T-helper 2 cell treated with Interferon-gamma antibody and Interleukin-4, amounts not matched to agents 100 ng/mL and 5 ng/mL, for 36 hours (primary cell): Measurements from ENCODE around the gene ANKHD1. TPM values are rescaled to one million over a fixed set of nuclear protein-coding genes. Genes with fewer than 3 reads are reported as not detected.

Experiments
- intact Hi-C: fragments of 100-400 bp; cut with micrococcal nuclease; formaldehyde crosslinking; loops from one replicate; pipeline ENCODE4 v1.15.1; 2023
- total RNA-seq: library from RNA; stranded (reverse); gene quantifications from 2 replicates; pipeline ENCODE4 v1.2.3, GENCODE V29; 2022

Gene ANKHD1
- total RNA-seq, 1 donor from 2014 or later, result 128 TPM

- intact Hi-C loops, result no loop called here
Measured at GRCh38 chr5:140524003-140524402, 122.4 kb downstream of the ANKHD1 start.

- intact Hi-C loops, result no loop called here
Measured at GRCh38 chr5:140540227-140540626, 138.6 kb downstream of the ANKHD1 start.

DNA sequence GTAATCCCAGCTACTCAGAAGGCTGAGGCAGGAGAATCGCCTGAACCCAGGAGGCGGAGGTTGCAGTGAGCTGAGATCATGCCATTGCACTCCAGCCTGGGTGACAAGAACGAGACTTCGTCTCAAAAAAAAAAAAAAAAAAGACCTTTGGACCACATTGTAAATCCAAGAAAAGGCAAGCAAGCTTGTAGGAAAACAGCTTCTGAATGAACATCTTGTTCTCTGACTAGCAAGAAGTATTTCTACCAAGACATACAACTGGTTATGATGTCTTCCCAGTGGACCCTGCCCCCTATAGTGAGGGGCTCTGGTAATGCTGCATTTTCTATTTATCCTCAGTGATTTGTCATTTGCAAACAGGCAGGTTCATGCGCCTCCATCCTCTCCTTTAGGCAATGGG, 141.3 kb downstream of the ANKHD1 start:
- intact Hi-C loops, result no loop called here

DNA sequence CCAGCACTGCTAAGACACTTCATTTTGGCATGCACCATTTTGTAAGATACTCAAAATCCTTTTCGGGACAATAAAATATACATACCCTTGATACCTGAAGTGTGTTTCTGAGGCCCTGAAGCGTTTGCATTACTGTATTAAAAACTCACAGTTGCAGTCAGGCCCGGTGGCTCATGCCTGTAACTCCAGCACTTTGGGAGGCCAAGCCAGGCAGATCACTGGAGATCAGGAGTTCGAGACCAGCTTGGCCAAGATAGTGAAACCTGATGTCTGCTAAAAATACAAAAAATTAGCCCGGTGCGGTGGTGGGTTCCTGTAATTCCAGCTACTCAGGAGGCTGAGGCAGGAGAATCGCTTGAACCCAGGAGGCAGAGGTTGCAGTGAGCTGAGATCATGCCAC, 143.4 kb downstream of the ANKHD1 start:
- intact Hi-C loops, result loop anchor here (5.0 kb wide), 1 partner anchor 167 kb away; no protein-coding TSS in a partner anchor

DNA sequence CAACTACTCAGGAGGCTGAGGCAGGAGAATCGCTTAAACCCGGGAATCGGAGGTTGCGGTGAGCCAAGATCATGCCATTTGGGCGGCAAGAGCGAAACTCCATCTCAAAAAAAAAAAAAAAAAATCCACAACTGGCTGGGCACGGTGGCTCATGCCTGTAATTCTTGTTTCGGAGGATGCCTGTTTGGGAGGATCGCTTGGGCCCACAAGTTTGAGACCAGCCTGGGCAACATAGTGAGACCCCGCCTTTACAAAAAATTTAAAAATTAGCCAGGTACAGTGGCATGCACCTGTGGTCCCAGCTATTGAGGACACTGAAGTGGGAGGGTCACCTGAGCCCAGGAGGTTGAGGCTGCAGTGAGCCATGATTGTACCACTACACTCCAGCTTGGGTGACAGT, 144.0 kb downstream of the ANKHD1 start:
- intact Hi-C loops, result loop anchor here (5.0 kb wide), 1 partner anchor 167 kb away; no protein-coding TSS in a partner anchor

DNA sequence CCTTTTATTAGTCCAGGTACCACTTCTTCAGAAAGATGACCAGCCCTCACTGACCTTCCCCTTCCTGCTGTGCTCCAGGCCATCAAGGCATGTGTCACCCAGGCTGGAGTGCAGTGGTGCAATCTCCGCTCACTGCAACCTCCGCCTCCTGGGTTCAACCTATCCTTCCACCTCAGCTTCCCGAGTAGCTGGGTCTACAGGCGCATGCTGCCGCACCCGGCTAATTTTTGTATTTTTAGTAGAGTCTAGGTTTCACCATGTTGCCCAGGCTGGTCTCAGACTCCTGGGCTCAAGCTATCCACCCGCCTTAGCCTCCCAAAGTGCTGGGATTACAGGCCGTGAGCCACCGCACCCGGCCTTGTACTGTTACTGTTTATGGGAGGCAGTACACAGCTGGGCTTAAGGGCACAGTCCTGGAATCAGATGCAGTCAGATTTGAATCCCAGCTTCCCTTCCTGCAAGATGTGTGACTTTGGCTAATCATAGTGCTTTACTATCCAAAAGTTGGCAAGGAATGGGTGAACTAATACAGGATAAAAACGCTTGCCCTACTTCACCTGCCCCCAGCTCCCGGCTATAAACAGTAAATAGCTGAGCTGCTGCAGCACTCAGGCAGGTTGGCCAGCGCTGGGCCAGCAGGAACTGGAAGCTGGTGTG, 145.3 kb downstream of the ANKHD1 start:
- intact Hi-C loops, result loop anchor here (1.0 to 5.0 kb wide), 4 partner anchors 10 to 165 kb away; partner anchors contain the start of genes ANKHD1, APBB3, SLC35A4 and SRA1

DNA sequence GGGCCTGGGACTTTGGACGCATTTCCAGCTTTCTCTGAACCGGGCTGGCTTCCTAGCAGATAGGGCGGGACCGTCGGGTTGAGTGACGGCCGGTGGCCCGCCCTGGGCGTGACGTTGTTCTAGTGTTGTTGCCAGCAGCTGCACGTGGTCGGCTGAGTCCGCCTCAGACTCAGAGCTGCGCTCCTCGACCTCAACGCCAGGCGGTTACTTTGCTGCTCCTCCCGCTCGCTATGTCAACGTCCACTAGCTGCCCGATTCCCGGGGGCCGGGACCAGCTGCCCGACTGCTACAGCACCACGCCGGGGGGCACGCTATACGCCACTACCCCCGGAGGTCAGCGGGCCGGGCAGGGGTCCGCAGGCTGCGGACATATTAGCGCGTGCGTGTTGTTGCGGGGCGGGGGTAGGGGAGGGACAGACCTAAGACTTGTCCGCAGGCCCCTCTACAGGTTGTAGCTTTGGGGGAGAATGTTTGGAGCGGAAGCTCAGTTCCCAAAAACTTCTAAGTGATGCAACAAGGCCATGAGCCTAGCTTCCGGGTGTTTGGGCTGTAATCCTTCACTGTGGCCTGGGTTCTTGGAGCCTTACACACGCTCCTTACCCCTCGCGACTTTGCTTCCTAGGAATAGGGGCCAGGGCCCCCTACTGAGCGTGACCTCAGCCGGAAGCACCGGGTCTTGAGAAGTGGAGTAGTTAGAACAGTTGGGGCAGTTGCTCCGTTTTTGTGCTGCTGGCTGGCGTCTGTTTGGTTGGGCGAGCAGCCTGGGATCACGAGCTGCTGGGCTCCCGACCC, 146.1 kb downstream of the ANKHD1 start, which contains the start of gene EIF4EBP3:
Gene EIF4EBP3, plus strand, starts transcription at position 155 of the 792 bp plus-strand sequence. Its CDS starts 76 bp downstream, at position 231.
- intact Hi-C loops, result loop anchor here (1.0 to 5.0 kb wide), 4 partner anchors 10 to 165 kb away; partner anchors contain the start of genes ANKHD1, APBB3, SLC35A4 and SRA1

GRCh38 chr5:140548300-140548688, 146.7 kb downstream of the ANKHD1 start:
- intact Hi-C loops, result loop anchor here (5.0 kb wide), 1 partner anchor 164 kb away; no protein-coding TSS in a partner anchor

DNA sequence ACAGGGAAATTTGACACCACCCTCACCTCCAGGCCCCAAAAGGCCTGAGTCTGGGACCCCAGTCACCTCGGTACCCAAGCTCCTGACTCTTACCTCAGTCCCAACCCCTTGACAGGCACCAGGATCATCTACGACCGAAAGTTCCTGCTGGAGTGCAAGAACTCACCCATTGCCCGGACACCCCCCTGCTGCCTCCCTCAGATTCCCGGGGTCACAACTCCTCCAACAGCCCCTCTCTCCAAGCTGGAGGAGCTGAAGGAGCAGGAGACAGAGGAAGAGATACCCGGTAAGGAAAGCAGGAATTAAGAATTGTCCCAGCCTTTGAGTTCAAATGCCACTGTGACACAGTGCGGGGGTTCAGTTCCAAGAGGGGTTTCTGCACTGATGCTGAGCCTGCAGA, 147.2 kb downstream of the ANKHD1 start:
- intact Hi-C loops, result loop anchor here (5.0 kb wide), 1 partner anchor 164 kb away; no protein-coding TSS in a partner anchor

GRCh38 chr5:140549237-140550144, 147.9 kb downstream of the ANKHD1 start:
- intact Hi-C loops, result loop anchor here (5.0 kb wide), 1 partner anchor 163 kb away; no protein-coding TSS in a partner anchor

DNA sequence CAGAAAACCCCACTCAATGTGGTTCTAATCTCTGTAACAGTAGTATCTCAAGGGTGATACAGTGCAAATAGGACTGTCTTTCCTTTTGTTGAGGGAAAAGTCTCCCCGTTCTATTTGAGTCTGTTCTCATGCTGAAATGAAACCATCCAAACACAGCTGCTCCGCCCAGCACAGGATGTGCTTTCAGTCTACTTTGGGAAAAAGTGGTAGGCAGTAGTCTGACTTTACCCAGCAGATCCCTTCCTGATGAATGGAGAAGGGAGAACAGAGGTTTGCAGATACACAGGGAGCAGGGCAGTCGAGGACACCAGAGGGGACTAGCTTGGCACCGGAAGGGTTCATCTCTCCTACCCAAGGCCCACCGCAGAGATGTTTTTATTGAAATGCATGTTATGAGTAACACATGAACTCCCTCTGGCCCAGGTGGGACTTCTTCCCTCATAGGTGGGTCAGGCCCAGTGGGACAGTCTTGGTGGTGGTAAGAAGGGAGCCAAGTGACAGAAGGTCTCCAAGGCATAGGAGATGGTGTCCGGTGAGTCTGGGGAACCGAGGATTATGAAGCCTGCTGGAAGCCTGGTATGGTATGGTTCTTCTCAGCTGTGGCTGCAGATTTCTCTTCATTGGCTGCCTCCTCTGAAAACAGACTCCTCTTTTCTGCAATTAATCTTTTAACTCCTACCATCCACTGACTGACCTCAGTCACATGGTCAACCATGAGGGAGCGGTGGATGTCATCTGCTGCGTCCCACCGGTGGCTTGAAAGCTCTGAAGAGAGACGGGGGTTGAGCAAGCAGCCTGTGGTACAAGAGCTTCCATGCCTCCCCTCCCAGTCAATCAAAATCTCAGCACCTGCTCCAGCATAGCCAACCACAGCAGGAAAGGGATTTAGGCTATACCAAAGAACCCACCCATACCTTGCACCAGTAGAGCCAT, 148.8 kb downstream of the ANKHD1 start:
- intact Hi-C loops, result no loop called here

DNA sequence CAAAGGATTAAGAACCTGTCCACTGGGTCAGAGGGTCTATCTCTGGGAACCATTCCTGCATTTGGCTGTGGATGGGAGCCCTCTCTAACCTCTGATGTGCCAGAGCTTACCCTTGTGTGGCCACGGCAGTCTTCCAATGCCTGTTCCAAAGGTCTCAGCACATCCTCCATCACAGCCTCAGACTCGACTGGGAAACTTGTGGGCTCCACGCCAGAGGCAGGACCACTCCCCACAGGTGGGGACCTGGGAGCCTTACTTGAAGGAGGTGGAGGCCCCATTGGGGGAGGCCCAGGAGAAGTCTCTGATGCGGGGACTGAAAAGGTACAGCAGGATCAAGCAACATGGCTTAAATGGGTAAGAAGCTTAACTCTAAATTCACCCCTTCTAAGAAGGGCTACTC, 150.2 kb downstream of the ANKHD1 start:
- intact Hi-C loops, result no loop called here

DNA sequence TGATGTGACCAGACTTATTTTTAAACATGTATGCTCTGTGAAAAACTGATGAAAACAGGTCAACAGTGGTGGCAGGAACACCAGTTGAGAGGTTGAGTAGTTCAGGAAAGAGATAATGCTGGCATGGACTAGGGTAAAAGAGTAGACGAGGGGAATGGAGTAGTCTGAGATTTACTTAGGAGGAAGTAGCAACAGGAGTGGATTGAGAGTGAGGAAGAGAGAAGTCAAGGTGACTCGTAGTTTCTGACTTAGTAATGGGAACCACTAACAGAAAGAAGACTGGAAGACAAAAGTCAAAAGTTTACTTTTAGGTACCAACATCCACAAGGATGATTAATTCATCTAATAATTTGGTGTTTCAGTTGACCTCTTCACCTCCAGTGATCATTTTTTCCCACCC, 152.0 kb downstream of the ANKHD1 start:
- intact Hi-C loops, result no loop called here

DNA sequence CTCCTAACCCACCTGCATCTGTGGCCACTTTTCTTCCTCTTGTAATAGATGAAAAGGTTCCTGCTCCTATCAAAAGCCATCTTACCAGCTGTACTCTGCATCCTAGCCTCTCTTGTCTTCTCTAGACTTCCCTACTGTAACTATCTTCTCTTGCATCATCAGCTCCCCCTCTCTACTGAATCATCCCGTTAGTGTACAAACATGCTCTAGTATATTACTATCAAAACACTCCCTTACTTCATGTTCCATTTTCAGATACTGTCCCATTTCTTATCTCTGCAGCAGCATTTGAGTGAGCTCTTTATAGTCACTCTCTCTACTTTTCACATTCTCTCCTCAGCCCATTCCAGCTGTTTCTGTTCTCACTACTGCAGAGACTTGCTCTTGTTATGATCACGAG, 152.8 kb downstream of the ANKHD1 start:
- intact Hi-C loops, result no loop called here

GRCh38 chr5:140555747-140556312, 154.2 kb downstream of the ANKHD1 start:
- intact Hi-C loops, result loop anchor here (1.0 to 2.0 kb wide), 3 partner anchors 8 to 155 kb away; partner anchors contain the start of genes ANKHD1, APBB3, SLC35A4 and ZMAT2

- intact Hi-C loops, result loop anchor here (1.0 to 2.0 kb wide), 3 partner anchors 8 to 156 kb away; partner anchors contain the start of genes ANKHD1, APBB3, SLC35A4 and ZMAT2
Measured at GRCh38 chr5:140556438-140556837, 154.8 kb downstream of the ANKHD1 start.

DNA sequence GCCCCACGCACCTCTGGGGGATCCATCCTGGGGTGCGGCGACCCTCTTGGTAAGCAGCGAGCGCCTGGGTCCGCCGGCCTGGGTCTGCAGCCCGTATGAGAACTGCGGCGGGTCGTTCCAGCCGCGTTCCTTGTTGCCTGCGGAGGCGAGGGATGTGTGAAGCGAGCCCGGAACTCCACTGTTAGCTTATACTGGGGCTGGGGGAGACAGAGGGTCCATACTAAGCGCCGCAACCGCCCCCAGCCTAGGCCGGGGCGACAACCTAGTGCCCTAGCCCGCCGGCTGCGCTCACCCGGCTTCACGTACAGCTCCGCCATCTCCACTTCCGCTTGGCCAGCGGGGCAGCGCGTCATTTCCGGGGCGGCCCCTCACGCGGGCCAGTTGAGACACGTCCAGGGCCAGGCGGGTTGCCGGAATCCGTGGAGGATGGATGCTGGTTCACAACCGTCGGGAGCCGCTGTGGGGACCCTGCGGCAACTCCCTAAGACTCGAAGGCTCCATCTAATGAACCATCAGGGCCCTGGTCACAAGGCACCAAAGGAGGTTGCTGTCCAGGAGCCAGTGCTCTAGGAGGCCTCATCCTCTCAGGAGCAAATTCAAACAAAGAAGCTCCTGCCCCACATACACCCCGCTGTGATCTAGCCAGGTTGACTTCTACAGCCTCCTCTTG, 155.6 kb downstream of the ANKHD1 start, which contains the start of gene SRA1:
Gene SRA1, minus strand, starts transcription at position 338 of the 670 bp plus-strand sequence. Its CDS starts 21 bp downstream, at position 317.
- intact Hi-C loops, result loop anchor here (1.0 to 2.0 kb wide), 4 partner anchors 10 to 156 kb away; partner anchors contain the start of genes ANKHD1, EIF4EBP3, TMCO6 and ZMAT2

DNA sequence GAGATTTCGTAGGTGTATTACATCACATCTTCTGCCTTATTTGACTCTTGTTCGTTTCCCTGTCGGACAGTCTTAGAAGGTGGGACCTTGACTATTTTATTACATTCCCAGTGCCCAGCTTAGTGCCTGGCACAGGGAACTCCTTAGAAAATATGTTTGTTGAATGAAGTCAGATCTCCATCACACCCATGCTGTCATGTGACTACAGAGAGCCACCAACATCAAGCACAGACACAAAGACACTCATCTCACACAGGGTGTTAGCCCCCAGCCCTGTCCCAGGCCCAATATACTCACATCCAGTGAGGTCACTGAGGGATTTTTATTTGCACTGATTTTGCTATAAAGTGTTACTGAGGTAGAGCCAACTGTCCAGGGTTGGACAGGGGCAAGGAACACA, 156.3 kb downstream of the ANKHD1 start:
- intact Hi-C loops, result loop anchor here (1.0 to 2.0 kb wide), 4 partner anchors 11 to 157 kb away; partner anchors contain the start of genes ANKHD1, EIF4EBP3, TMCO6 and ZMAT2
